Heart right ventricle (tissue), 16 donors: ENCODE results near the gene RASAL1. TPM values are rescaled to one million over a fixed set of nuclear protein-coding genes. Genes with fewer than 3 reads are reported as not detected.

Experiments used
- ATAC-seq, 8 donors: fragments of 200-7000 bp; cut with Tn5 transposase; one replicate each; pipeline ENCODE4 v1.9.1; 2020; ENCODE audit warnings: mild to moderate bottlenecking in 8 of 8, moderate library complexity in 8 of 8, moderate number of reproducible peaks in 1 of 8
- DNase-seq, 2 donors: peaks; one replicate each; pipeline ENCODE4 v3.0.0-alpha.2; 2020
- H3K27ac ChIP-seq, 10 donors: fragments of 200-600 bp; sonication (generic) in 2 of 10; one replicate each; pipeline versions ENCODE4 v1.5.0 to v1.8.0; 2020 to 2022; ENCODE audit warnings: mild to moderate bottlenecking in 3 of 10
- H3K27me3 ChIP-seq, 7 donors: fragments of 200-600 bp; one replicate each; pipeline ENCODE4 v1.8.0; 2021 to 2022; ENCODE audit warnings: mild to moderate bottlenecking in 2 of 7
- H3K36me3 ChIP-seq, 9 donors: fragments of 200-600 bp; sonication (generic) in 1 of 9; one replicate each; pipeline versions ENCODE4 v1.5.0 to v1.8.0; 2020 to 2022; ENCODE audit warnings: mild to moderate bottlenecking in 2 of 9
- H3K4me1 ChIP-seq, 9 donors: fragments of 200-600 bp; sonication (generic) in 1 of 9; one replicate each; pipeline versions ENCODE4 v1.5.0 to v1.8.0; 2020 to 2022; ENCODE audit warnings: mild to moderate bottlenecking in 4 of 9
- H3K4me3 ChIP-seq, 10 donors: fragments of 200-600 bp; sonication (generic) in 2 of 10; one replicate each; pipeline versions ENCODE4 v1.5.0 to v1.8.0; 2020 to 2022; ENCODE audit warnings: mild to moderate bottlenecking in 7 of 10, moderate library complexity in 2 of 10
- H3K9me3 ChIP-seq, 11 donors: fragments of 200-600 bp in 10 of 11; sonication (generic) in 2 of 11; one replicate each; pipeline versions ENCODE4 v1.5.0 to v1.8.0; 2013 to 2022; ENCODE audit warnings: mild to moderate bottlenecking in 2 of 11, control low read depth in 1 of 11, moderate library complexity in 1 of 11
- WGBS, 2 donors: extraction: QIAGEN DNeasy Blood & Tissue Kit; methylation state at CpG; one replicate each; pipeline ENCODE4 v1.1.7; 2013; ENCODE audit warnings: inconsistent platforms in 1 of 2; 5-methylcytosine and 5-hydroxymethylcytosine counted together
- intact Hi-C, 10 donors: fragments of 100-400 bp; cut with DNase I; formaldehyde crosslinking; loops; one replicate each; pipeline versions ENCODE4 v1.11.1 to v1.14.2; 2022
- polyA plus RNA-seq, 2 donors: library from polyadenylated mRNA; stranded (reverse); fragments of 200-250 nt; gene quantifications; one replicate each; pipeline ENCODE4 v1.2.3, GENCODE V29; 2013
- total RNA-seq, 10 donors: library from RNA; stranded (reverse); fragmentation: NEBNext Ultra II Directional in 3 of 10; extraction: Animal tissue kit (Norgen Biotek cat#: 25700) in 3 of 10; gene quantifications; one replicate each; pipeline versions ENCODE4 v1.2.1 to v1.2.4, GENCODE V29; 2021 to 2023
- TF ChIP-seq, protein P1 (sequence below), 9 donors: fragments of 200-600 bp; sonication (generic) in 2 of 9; IDR thresholded peaks; one replicate each; pipeline versions ENCODE4 v1.5.0 to v1.8.0; 2021 to 2022; ENCODE audit warnings: antibody characterized with exemption in 9 of 9, mild to moderate bottlenecking in 5 of 9, moderate library complexity in 1 of 9
- donor health status: Arrhythmogenic right ventricular cardiomyopathy.
- donor health status: ischemic (EF 13 %, LVEDD 7.1; RV severe dilation, severe dysfunction).
- donor health status: healthy with polysubstance abuse.
- donor health status: DM: no; HTN: yes; CAD: no.
- donor health status: DM: no; HTN: no; CAD: no.
- donor health status: ischemic (EF 25% LVEDD 6.9; RV normal size, moderate dysfunction).
- donor health status: ischemic (EF 25% LVEDD 5.7; RV mildly dilated, moderate dysfunction).
- donor health status: healthy.
- donor health status: DM: yes; HTN: yes; CAD: no.
- donor health status: Ischemic cardiomyopathy.
- donor health status: ischemic (EF 35%, LVEDD 5.7; RV mildly dilated, moderate dysfunction).
- donor health status: nonischemic (EF 11% LVEDD 7.7; RV severe dilation, severe dysfunction).
- donor health status: DM: yes; HTN: yes; CAD: no.
- donor health status: PGD.
- donor health status: ischemic (EF 29% LVEDD 5.4; RV normal size, mild dysfunction).
- donor health status: nonischemic (EF 23%, LVEDD 6.1; RV moderate dilation, normal function).

The RASAL1 gene
- total and polyA plus RNA-seq, 12 donors: not detected

DNA sequence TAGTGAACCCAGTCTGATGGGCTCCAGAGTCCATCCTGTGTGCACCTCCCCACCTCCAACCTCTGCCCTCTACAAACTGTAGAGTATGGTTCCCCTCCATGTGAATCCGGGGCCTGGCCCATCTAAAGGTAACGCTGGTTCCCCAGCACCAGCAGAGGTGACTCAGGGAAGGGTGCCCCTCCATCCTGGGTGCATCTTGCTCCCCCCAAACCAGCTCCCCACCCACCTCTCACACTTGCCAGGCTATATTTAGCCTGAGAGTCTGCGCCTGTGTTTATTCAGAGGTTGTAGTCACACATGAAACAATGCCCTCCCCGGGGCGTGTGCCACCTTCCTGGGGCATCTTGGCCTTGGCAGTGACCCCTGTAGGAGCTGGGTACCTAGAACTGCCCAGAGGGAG, 26.2 kb downstream of the RASAL1 start:
- ATAC-seq: peak in 1 of 8 donors; percentile 38
- Histone ChIP-seq H3K36me3 (no peaks in the 10 kb centered on the region), H3K9me3 (no peaks in the 10 kb centered on the region), H3K27ac (no peak overlapping the region), H3K4me3 (no peak overlapping the region), H3K4me1 (no peaks in the 10 kb centered on the region), H3K27me3 (peaks cover 0 to 49% (median 31%) of the 10 kb centered on the region in 7 donors)
- intact Hi-C loops: no loop called here
- DNase-seq: no peak
- TF ChIP-seq, protein P1, sequence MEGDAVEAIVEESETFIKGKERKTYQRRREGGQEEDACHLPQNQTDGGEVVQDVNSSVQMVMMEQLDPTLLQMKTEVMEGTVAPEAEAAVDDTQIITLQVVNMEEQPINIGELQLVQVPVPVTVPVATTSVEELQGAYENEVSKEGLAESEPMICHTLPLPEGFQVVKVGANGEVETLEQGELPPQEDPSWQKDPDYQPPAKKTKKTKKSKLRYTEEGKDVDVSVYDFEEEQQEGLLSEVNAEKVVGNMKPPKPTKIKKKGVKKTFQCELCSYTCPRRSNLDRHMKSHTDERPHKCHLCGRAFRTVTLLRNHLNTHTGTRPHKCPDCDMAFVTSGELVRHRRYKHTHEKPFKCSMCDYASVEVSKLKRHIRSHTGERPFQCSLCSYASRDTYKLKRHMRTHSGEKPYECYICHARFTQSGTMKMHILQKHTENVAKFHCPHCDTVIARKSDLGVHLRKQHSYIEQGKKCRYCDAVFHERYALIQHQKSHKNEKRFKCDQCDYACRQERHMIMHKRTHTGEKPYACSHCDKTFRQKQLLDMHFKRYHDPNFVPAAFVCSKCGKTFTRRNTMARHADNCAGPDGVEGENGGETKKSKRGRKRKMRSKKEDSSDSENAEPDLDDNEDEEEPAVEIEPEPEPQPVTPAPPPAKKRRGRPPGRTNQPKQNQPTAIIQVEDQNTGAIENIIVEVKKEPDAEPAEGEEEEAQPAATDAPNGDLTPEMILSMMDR (IDR thresholded peaks at IDR 0.05): no peak
- 59 to 65% methylated on average over 5 of the region's 5 CpGs for WGBS, 2 donors

- no peak overlapping the region for H3K27ac ChIP-seq
- DNase-seq (no peak), ATAC-seq (no peak)
- intact Hi-C loops: no loop called here
- TF ChIP-seq, protein P1 (IDR thresholded peaks at IDR 0.05): no peak
- 92 to 93% methylated on average over 4 of the region's 4 CpGs for WGBS, 2 donors
- peaks cover 5 to 49% (median 38%) of the 10 kb centered on the region in 7 donors for H3K27me3 ChIP-seq
- H3K9me3 ChIP-seq: no peaks in the 10 kb centered on the region
- H3K36me3 ChIP-seq: no peaks in the 10 kb centered on the region
- H3K4me3 ChIP-seq: no peak overlapping the region
- peaks cover 0 to 7% (median 0%) of the 10 kb centered on the region in 9 donors for H3K4me1 ChIP-seq
Measured at GRCh38 chr12:113108308-113108707, 27.3 kb downstream of the RASAL1 start.

GRCh38 chr12:113106361-113106760, 29.2 kb downstream of the RASAL1 start:
- no peak for ATAC-seq
- WGBS, 2 donors: 67 to 88% methylated on average over 1 of the region's 1 CpG
- Histone ChIP-seq H3K36me3 (no peaks in the 10 kb centered on the region), H3K4me3 (no peak overlapping the region), H3K27ac (no peak overlapping the region), H3K4me1 (peaks cover 0 to 7% (median 0%) of the 10 kb centered on the region in 9 donors), H3K9me3 (no peaks in the 10 kb centered on the region), H3K27me3 (peaks cover 5 to 49% (median 30%) of the 10 kb centered on the region in 7 donors)
- no peak for DNase-seq
- intact Hi-C loops: no loop called here
- TF ChIP-seq, protein P1 (IDR thresholded peaks at IDR 0.05): no peak

DNA sequence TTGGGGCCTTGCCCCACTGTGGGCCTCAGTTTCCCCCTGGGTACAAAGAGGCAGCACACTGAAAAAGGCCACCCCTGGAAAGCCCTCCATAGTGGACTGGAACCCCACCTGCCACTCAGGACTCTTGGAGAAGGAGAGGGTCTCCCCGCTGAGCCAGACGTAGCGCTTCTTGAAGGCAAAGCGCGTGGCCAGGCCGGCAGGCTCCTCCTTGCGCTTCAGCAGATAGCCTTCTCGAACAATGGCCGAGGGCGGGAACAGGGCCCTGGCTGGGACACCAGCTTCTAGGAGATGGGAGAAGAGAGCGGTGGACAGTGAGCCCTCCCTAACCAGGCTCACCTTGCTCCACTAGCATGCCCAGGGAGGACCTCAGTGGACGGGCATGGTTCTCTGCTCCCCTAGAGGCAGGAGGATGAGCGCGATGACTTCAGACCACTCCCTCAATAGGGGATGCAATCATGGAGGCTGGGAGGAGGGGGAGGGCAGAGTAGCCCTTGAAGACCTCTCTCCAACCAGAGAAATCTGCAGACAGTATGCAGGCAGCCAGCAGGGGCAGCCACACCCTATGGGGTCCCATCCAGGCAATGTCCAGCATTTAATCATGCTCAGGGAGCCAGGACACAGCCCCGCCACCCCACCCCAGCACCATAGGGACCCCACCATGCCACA, 29.8 kb downstream of the RASAL1 start:
- Histone ChIP-seq H3K36me3 (no peaks in the 10 kb centered on the region), H3K4me3 (no peak overlapping the region), H3K4me1 (peaks cover 0 to 7% (median 0%) of the 10 kb centered on the region in 9 donors), H3K27me3 (peaks cover 5 to 50% (median 32%) of the 10 kb centered on the region in 7 donors), H3K9me3 (no peaks in the 10 kb centered on the region), H3K27ac (no peak overlapping the region)
- TF ChIP-seq, protein P1 (IDR thresholded peaks at IDR 0.05): no peak
- 76 to 84% methylated on average over 15 of the region's 15 CpGs for WGBS, 2 donors
- ATAC-seq (no peak), DNase-seq (no peak)
- intact Hi-C loops: no loop called here
